Measurements from ENCODE around the gene NAA50.

DNA sequence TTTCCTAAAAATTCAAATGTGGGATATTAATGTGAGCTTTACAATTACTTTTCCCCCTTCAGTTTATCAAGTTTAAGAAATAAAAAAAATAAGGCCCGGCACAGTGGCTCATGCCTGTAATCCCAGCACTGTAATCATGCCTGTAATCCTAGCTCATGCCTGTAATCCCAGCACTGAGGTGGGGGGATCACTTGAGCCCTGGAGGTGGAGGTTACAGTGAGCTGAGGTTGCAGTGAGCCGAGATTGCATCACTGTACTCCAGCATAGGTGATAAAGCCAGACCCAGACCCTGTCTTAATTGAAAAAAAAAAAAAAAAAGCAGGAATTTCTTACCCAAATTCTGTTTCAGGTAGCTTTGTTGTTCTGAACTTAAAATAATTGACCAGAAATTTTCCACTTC, 18.6 kb upstream of the NAA50 start:
- TF ChIP-seq TCF12 (IDR thresholded peaks at IDR 0.05; ENCODE audit: low read depth, low read length), result no peak
- no peak for TF ChIP-seq FOXK2 (IDR thresholded peaks at IDR 0.05)
- TF ChIP-seq SMC3 (IDR thresholded peaks at IDR 0.05; ENCODE audit: borderline replicate concordance, low read length), result no peak
- TF ChIP-seq CTCF (IDR thresholded peaks at IDR 0.05 in 2 of 3, conservative IDR thresholded peaks at IDR 0.05 in 1 of 3; ENCODE audit: control insufficient read depth in 2 of 3, extremely low read depth in 1 of 3, insufficient read depth in 1 of 3, low read depth in 3 of 3, low read length in 3 of 3), result no peak
- TF ChIP-seq ZBTB33 (IDR thresholded peaks at IDR 0.05), result no peak
- no peak for TF ChIP-seq POLR2AphosphoS5 (IDR thresholded peaks at IDR 0.05; ENCODE audit: low read length)

All from GM12878 (cell line).